GM21423 (cell line): ENCODE results near the gene PYGO1.
"Not testable (repeated sequence)": the region's sequence is repeated elsewhere in the genome, so short reads cannot be mapped to it uniquely, and the experiment has no call there.

Experiments
- ATAC-seq: cut with Tn5 transposase; IDR thresholded peaks from one replicate; pipeline ENCODE4 v1.9.1; 2021; ENCODE audit warnings: mild to moderate bottlenecking, moderate library complexity; ENCODE audit not compliant: unreplicated experiment

PYGO1 gene, protein sequence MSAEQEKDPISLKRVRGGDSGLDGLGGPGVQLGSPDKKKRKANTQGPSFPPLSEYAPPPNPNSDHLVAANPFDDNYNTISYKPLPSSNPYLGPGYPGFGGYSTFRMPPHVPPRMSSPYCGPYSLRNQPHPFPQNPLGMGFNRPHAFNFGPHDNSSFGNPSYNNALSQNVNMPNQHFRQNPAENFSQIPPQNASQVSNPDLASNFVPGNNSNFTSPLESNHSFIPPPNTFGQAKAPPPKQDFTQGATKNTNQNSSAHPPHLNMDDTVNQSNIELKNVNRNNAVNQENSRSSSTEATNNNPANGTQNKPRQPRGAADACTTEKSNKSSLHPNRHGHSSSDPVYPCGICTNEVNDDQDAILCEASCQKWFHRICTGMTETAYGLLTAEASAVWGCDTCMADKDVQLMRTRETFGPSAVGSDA

DNA sequence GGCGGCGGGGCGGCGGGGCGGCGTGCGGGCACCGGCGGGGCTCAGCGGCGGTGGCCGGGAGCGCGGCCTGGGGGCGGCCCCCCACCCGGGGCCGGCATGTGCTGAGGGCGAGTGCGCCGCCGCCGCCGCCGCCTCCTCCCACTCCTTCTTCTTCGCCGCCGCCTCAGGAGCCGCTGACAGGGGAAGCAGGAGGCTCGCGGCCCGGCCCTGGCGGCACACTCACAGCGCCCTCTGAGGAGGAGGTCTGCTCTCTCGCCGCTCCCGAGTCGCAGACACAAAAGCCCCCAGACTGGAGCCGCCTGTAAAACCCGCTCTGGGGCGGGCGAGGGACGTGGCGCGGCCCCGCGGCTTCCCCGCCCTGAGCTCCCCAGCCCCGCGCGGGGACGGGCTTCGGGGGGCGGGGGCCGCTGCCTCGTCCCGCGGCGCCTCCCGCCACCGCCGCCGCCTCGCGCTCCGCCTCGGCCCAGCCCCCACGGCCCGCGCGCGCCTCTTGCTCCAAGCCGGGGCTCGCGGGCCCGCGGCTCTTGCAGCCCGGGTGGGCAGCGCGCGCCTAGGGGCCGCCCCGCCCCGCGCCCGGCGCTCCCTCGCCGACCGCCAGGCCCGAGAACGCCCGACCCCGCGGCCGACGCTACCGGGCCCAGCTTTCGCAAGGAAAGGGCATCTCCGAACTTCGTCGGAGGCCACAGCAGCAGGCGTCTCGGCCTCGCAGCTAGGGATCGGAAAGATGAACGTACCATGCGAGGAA lies at the start of gene PYGO1:
Gene PYGO1 (minus strand): TSS at position 276 of the 745 bp plus-strand sequence. CDS start 462 bp downstream, outside the sequence.
- ATAC-seq, result no peak

DNA sequence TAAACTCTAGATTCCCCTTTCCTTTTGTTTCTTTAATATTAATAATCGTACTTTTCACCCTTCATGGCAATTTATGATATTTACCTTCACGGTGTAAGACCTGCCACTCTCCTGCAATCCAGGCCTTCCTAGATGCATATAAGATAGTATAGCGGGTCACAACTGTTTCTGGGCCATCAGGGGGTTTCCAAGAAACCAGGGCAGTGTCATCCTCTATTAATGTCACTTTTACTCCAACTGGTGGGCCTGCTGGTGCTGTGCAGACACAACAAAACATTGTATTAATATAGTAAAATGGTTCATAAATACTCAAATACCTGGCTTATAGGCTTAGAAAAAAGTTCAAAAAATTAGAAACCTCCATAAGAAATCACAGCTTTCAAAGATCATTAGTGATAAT lies 48.9 kb upstream of the PYGO1 start:
- ATAC-seq, result no peak

DNA sequence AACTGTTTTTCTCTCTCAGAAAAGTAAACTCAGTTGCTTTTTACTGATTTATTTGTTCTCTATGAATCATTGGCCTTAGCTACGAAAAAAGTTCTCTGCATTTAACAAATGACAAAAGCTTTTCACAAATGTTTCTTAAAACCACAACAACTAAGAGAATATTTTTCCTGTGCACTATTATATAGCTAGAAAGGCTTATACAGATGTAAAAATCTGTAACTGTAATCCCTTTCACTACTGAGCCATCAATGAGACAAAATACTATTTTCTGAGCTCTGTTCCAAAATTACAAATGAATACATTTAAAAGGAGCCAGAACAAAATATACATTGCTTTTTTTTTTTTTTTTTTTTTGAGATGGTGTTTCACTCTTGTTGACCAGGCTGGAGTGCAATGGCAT lies 45.6 kb upstream of the PYGO1 start:
- ATAC-seq, result no peak

DNA sequence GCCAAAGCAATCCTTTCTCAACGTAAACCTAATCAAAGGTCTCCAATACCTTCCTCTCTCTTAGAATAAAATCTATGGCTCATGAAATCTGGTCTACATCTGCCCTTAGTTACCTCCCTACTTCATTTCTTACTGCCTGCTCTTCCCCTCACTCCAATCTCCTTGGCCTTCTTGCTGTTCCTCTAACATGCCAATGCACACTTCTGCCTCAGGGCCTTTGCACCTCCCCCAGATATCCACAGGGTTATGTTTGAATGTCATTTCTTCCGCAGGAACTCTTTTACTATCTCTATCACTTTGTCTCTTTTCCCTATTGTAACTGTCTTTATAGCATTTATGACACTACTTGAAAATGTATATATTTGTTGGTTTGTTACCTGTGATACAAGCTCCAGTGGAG lies 44.3 kb upstream of the PYGO1 start:
- no peak for ATAC-seq

DNA sequence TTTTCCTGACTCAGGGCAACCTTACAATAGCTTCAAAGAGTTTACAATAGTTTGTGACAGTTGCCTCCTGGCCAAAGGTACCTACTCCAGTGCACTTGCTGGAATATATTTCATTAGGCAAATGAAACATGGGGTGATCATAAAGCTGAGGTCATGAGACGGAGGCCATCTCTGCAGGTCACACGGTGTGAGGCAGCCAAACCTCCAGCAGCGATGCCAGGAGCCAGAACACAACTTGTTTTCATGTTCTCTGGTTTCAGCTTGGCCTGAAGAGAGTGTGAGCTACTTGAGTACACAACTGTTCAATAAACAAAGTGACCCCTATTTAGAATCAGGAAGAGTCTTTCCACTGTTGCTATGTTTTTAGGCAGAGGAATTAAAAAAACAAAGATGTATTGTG lies 42.7 kb upstream of the PYGO1 start:
- no peak for ATAC-seq

DNA sequence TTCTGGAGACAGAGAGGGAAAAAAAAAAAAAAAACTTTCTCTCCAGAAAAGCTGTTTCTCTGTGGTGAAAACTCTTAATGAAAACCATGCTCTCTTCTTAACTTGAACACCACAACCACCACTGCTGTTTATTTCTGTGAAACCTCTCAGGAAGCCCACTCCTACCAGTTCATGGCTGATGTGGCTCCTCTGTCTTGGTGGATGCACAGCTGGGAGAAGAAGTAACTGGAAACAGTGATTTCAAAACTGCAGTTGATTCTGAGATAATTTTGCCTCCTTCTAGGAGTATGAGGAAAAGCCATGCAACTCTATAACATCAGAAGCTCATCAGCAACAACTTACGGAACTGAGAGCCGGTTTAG lies 40.2 kb upstream of the PYGO1 start:
- no peak for ATAC-seq

DNA sequence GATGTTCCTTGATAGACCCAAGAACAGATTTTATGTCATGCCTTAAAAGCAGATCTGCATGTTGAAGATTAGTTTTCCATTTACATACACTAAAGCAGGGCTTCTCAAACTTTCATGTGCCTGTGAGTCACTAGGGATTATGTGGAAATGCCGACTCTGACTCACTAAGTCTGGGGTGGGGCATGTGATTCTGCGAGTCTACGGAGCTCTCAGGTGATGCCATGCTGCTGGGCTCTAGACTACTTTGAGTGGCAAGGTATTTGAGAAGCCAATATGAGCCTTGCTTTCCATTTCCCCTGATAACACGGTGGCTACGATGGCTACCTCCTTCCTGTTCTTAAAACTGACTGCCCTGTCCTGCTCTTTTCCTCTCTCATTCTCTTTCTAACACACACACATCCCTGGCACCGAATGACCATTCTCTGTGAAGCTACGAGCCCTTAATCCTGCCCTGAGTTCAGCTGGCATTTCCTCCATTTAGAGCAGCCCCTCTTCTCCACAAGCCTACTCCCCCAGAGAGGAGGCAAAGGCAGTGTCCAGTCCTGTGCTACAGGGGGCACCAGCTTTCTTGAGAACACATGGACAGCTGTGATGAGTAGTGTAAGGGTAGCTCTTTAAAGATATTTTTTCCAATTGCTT lies 39.7 kb upstream of the PYGO1 start:
- ATAC-seq, result no peak

DNA sequence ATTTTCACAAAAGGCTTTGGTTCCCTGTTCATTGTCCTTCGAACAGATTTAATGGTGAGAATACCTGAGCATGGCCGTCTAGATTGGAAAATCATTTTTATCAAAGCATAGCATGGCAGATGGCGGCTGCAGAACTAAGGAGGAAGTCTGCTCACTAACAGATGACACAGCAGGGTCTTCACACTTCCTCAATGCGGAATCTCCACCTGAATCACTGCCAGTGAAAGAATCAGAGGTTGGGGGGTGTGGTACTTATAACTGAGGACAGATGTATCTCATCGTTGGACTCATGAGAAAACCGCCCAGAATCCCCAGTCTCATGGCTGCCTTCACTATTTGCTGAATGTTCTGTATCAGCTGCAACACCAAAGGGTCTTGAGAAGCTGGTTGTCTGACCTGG lies 31.6 kb upstream of the PYGO1 start:
- ATAC-seq, result no peak

DNA sequence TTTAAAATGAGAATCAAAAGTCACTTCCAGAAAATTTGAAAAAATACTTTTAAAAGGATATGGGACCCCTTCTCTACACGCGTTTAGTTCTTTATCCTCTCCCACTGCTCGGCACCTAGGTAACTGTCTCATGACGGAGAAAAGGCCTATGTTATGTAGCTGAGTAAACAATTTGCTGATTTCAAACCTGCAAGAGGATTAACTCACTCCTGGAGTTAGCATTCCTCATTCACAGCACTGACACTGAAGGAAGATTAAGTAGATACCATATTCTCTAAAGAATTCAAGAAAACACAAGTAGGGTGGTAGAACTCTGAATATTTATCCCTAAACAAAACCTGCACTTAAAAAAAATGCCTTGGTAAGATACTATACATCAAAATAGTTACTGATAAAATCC lies 30.2 kb upstream of the PYGO1 start:
- no peak for ATAC-seq

DNA sequence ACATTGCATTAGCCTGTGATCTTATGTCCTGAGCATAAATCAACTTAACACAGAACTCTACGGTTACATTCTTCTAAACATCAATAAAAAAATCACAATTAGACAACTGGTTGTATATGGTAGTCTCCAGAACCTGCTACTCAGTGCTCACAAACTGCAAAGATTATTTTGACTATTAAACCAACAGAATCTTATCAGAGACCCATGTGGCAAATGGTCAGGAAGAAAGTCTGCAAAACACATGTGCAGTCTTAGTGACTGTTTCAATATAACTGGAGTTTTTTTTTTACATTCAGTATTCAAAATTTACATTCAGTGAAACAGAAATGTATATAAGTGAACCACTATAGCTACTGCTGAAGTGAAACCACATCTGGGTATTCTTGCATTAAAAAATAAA lies 27.3 kb upstream of the PYGO1 start:
- no peak for ATAC-seq

DNA sequence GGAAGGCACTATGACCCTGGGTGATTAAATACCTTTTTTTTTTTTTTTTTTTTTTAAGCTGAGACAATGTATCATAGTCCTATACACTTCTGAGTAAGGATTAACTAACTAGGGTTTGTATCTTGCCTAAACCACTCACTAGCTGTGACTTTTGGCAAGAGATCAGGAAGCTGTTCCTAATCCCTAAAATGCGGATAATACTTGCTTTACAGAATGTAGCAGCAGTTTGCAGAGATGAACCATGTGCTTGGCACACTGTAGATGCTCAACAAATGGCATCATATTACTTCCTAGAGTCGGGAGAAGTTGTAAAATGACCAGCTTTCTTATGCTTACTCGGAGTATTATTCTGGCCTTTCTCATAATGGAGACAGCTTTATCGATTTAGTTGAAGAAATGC lies 25.6 kb upstream of the PYGO1 start:
- no peak for ATAC-seq

DNA sequence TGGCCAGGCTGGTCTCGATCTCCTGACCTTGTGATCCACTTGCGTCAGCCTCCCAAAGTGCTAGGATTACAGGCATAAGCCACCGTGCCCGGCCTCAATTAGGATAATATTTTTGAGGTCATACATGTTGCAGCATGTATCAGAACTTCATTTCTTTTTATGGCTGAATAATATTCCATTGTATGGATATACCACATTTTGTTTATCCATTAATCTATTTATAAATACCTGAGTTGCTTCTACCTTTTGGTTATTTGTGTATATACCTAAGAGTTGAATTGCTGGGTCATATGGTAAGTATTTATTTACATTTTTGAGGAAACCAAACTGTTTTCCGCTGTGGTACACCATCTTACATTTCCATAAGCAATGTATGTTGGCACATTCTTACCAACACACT lies 18.1 kb upstream of the PYGO1 start:
- no peak for ATAC-seq

DNA sequence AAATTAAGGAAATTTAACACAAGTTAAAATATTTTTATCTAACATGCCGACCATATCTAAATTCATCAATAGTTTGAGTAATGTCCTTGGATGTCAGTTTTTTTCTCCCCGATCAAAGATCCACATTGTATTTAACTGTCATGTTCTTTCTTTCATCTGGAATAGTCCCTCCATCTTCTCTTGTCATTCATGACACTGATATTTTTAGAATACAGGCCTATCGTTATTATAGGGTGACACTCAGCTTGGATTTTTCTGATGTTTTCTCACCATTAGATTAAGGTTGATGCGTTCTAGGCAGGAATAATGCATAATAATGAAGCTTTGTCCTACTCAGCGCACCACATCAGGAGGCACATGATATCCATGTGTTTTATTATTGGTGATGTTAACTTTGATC lies 13.2 kb upstream of the PYGO1 start:
- no peak for ATAC-seq

DNA sequence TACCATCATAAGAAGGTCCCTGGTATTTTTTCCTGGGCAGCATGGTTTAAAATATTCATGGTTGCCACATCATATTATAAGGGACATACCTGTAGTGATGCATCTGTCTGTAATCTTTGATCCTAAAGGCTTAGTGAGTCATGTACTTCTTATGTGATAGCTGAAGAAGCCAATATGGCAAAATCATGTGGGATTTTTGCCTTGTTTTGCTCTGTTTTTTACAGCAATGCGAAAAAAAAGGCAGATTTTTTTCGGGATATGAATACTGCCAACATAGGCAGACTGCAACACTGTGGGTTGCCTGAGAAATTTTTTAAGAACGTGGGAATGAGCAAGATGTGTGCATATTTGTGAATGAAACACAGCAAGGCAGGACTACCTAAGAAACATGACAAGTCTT lies 11.3 kb upstream of the PYGO1 start:
- no peak for ATAC-seq

DNA sequence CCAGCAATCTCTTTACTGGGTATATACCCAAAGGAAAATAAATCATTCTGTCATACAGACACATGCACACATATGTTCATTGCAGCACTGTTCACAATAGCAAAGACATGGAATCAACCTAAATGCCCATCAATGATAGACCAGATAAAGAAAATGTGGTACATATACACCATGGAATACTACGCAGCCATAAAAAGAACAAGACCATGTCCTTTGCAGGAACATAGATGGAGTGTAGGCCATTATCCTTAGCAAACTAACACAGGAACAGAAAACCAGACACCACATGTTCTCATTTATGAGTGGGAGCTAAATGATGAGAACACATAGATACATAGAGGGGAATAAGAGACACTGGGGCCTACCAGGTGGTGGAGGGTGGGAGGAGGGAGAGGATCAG lies 4.9 kb upstream of the PYGO1 start:
- not testable (repeated sequence) for ATAC-seq

DNA sequence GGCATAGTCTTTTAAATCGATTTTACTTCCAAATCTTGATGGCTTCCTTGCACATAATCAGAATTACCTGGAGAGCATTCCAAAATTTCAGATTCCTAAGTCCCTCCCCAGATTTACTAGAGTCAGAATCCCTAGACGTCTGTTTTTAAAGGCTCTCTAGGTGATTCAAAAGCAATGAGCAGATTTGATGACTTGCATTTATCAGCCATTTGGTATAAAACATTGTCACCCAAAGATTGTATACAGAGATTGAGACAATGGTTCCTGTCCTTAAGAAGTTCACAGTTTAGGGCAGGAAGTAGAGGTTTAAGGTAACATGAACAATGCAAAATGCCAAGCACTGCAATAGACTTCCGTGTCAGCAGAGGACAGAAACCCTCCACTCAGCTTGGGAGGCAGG lies 2.6 kb upstream of the PYGO1 start:
- ATAC-seq, result no peak

DNA sequence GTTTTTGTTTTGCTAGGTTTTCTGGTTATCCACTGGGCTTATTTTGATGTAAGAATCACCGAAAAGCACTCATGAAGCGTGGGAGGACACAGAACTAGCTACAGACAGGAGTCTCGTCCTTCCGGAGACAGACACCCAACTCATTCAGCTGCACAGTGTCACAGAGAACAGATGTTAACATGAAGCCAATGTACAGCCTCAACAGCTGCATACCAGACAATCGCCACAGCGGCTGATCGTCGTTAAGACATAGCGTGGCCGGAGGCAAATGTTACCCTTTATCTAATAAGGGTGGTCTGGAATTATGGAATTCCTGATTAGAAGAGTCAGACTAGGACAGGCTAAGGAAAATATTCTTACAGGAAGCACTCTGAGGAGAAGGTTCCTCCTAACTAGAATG lies 1.1 kb upstream of the PYGO1 start:
- no peak for ATAC-seq

DNA sequence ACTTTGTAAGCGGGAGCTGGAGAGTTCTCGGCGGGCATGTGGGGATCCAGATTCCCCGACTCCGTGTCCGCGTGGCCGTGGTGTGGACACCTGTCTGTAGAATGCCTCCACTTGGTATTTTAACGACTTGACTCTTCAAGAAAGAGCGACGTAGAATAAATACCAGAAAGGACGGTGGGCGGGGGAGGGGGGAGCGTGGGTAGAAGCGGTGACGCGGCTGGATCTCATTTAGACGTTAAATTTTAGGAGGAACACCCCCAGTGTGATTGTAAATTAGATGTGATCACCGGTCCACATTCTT lies 620 bp upstream of the PYGO1 start:
- no peak for ATAC-seq

DNA sequence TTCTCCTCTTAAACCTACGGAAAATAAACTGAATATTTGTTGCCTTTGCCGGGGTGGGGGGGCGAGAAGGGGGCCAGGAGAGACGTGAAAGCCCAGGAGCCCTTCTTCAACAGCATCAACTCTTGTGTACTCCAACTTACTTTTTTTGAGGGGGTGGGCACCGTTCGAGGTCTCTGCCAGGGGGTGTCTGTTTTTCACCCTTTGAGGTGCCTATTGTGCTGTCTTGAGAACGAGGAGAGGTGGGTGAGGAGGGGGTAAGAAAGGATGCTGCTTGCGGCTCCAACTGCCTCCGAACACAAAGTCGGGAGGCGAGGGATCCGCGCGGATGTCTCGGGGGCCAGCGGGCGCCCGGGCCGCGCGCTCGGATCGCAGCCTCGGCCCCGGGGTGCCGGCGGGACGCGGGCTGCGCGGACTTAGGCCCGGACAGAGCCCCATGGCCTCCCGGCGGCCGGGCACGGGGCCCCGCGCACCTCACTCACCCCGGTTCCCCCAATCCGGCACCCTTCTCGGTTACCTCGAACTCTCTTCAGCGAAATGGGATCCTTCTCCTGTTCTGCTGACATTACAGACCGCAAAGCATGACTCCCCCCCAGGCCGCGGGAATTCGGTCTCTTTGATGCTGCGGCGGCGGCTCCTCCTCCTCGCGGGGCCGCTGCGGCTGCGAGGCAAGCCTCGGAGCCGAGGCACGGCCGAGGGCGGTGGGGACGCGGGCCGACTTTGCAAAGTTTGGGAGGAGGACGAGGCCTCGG lies 650 bp downstream of the PYGO1 start:
- ATAC-seq, result no peak

DNA sequence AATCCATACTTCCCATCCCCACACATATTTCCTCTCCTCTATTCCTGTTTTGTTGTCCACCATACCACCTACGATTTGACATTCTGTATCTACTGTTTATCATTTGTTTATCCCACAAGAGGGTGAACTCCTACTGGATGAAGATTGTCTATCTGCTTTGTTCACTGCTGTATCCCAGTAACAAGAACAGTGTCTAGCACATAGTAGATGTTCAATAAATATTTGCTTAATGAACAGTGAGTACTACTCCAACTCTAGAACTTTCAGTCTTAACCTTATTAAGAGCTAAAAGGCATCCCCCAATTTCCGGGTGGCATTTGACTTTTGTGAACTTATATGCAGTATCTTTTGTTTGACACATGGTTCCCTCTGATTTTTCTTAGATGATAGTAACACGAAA lies 1.3 kb downstream of the PYGO1 start:
- no peak for ATAC-seq

DNA sequence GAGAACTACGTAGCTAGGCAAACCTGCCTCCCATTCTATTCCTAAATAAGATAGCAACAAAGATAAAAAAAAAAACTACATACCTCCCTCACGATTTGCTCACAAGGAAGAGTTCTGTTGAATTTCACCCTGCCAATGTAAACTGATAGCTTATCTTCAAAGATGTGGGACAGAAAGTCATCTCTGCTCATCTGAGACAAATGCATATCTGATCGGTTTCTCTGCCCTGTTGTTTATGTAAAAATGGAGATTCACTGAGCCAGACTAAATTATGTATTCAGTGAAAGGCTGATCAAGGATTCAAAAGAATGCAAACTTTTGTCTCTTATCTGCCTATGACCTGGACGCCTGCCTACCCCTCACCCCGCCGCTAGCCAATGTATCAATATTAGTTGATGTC lies 11.2 kb downstream of the PYGO1 start:
- no peak for ATAC-seq

DNA sequence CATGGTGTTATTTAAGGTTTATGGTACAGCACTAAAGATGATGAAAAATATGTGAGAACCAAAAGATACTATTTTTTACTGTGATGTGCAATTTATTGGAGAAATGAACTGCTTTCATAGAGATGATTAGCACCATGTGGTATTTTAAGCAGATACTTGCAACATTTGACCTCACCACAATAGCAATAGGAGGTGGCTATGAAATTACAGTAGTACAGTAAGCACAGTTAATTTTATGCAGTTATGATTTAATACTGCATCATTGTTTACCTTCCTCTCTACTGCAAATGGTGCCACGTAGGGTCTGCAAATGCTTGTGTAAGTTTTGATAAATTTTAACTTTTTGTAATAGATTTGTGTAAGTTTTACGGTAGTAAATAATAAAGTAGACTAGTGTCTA lies 14.0 kb downstream of the PYGO1 start:
- no peak for ATAC-seq
